Body of pancreas (tissue), 4 donors: Measurements from ENCODE around the gene DUSP6.

Experiments used
- CTCF ChIP-seq, 7 experiments: fragments of 450-650 bp in 4 of 7; fragments of 200-600 bp in 3 of 7; sonication (generic) in 3 of 7; IDR thresholded peaks; one replicate each; pipeline ENCODE4 v1.5.1; 2016 to 2019; ENCODE audit warnings: antibody characterized with exemption in 7 of 7
- POLR2A ChIP-seq, 3 donors: fragments of 450-650 bp; IDR thresholded peaks; one replicate each; pipeline ENCODE4 v1.6.1; 2016; ENCODE audit warnings: antibody characterized with exemption in 3 of 3, mild to moderate bottlenecking in 2 of 3

- TF ChIP-seq POLR2A (IDR thresholded peaks at IDR 0.05) (no peak), CTCF (IDR thresholded peaks at IDR 0.05) (no peak)
These were observed 18.1 kb upstream of the DUSP6 start for GRCh38 chr12:89370421-89370831.
